ENCODE results near the gene EEIG1. TPM values are rescaled to one million over a fixed set of nuclear protein-coding genes. Genes with fewer than 3 reads are reported as not detected.

The EEIG1 gene
- polyA plus RNA-seq, 1 donor (not counting 4 experiments of a cell fraction or from before 2014, with no cell fraction given), result 3.7 TPM

DNA sequence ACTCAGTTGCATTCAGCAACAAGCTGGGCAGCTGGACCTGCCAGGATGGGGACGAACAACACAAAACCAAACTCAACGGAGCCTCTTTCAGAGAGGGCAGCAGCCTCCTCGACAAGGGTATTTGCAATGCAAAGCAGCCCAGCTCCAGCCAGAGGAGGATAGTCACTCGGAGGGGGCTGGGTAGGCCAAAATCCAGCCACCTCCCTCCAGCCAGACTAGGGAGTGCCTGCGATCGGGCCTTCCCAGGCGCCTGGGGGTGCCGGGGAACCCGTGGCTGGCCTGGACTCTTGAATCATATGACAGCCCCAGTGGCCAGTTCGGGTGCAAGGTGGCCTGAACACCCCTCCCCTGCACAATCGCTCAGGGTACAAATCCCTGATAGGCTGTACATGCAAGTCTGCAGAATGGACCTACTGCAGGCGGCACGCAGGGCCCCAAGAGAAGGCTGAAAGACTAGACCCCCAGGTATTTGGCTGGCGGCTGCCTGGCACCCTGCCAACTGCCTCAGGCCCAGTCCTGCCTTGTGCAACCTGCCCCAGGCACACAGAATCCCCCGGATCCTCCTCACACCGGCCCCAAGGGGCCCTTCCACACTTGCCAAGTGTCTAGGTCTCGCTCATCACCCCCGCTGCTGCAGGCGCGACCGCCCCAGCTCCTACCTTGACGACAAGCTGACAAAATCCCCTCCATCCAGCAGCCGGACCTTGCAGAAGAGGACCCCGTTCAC is 1.3 kb downstream of the EEIG1 start:
- dilution Hi-C loops (cut with MboI; ENCODE audit: extremely low pct_ligation_motif_present, low sequenced_read_pairs), result no loop called here
- H2AFZ ChIP-seq (ENCODE audit: control insufficient read depth, low read length), result no peak overlapping the region
- peaks cover 0 to 4% of the 10 kb centered on the region in 2 experiments for H3K36me3 ChIP-seq (ENCODE audit: control insufficient read depth in 2 of 2, extremely low read depth in 1 of 2, insufficient read depth in 2 of 2, low read length in 2 of 2)
- no peaks in the 10 kb centered on the region for H3K9me3 ChIP-seq (ENCODE audit: control insufficient read depth, low read depth, low read length)
- H3K4me2 ChIP-seq (ENCODE audit: control insufficient read depth, extremely low read depth, insufficient read depth, low read depth, low read length), result peak overlapping the region; percentile 94
- DNase-seq (ENCODE audit: low read depth, low spot score) (no peak), FAIRE-seq (no peak)
- TF ChIP-seq, protein P1, sequence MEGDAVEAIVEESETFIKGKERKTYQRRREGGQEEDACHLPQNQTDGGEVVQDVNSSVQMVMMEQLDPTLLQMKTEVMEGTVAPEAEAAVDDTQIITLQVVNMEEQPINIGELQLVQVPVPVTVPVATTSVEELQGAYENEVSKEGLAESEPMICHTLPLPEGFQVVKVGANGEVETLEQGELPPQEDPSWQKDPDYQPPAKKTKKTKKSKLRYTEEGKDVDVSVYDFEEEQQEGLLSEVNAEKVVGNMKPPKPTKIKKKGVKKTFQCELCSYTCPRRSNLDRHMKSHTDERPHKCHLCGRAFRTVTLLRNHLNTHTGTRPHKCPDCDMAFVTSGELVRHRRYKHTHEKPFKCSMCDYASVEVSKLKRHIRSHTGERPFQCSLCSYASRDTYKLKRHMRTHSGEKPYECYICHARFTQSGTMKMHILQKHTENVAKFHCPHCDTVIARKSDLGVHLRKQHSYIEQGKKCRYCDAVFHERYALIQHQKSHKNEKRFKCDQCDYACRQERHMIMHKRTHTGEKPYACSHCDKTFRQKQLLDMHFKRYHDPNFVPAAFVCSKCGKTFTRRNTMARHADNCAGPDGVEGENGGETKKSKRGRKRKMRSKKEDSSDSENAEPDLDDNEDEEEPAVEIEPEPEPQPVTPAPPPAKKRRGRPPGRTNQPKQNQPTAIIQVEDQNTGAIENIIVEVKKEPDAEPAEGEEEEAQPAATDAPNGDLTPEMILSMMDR (optimal IDR thresholded peaks at IDR 0.05 in 1 of 3, IDR thresholded peaks at IDR 0.05 in 1 of 3, conservative IDR thresholded peaks at IDR 0.05 in 1 of 3; ENCODE audit: extremely low read depth in 1 of 3, insufficient read depth in 2 of 3, low read length in 3 of 3), result no peak
- TF ChIP-seq EZH2 (IDR thresholded peaks at IDR 0.05; ENCODE audit: low read length), result no peak
- H3K4me3 ChIP-seq (ENCODE audit: control insufficient read depth in 2 of 3, extremely low read depth in 1 of 3, insufficient read depth in 2 of 3, low read depth in 1 of 3, low read length in 3 of 3), result peak overlapping the region; percentile 64 to 90 (median 77)
- H4K20me1 ChIP-seq (ENCODE audit: control insufficient read depth, extremely low read depth, insufficient read depth, low read length), result no peaks in the 10 kb centered on the region
- H3K4me1 ChIP-seq (ENCODE audit: control insufficient read depth, extremely low read depth, insufficient read depth, low read length), result peaks cover 25% of the 10 kb centered on the region
- H3K27ac ChIP-seq (ENCODE audit: control insufficient read depth, insufficient read depth, low read length), result peak overlapping the region; percentile 17
- H3K27me3 ChIP-seq (ENCODE audit: control insufficient read depth, extremely low read depth, insufficient read depth, low read length), result no peaks in the 10 kb centered on the region
- peak overlapping the region; percentile 69 for H3K9ac ChIP-seq (ENCODE audit: control insufficient read depth, extremely low read depth, insufficient read depth, low read length)
- peaks cover 30% of the 10 kb centered on the region for H3K79me2 ChIP-seq (ENCODE audit: control insufficient read depth, insufficient read depth, low read length)
- no peaks in the 10 kb centered on the region for H3K9me1 ChIP-seq (ENCODE audit: control insufficient read depth, extremely low read depth, insufficient read depth, low read length)

GRCh38 chr9:127979015-127979332 is 1.8 kb downstream of the EEIG1 start:
- Histone ChIP-seq H2AFZ (ENCODE audit: control insufficient read depth, low read length) (no peak overlapping the region), H3K4me3 (ENCODE audit: control insufficient read depth in 2 of 3, extremely low read depth in 1 of 3, insufficient read depth in 2 of 3, low read depth in 1 of 3, low read length in 3 of 3) (peak overlapping the region; percentile 64 to 90 (median 77)), H3K36me3 (ENCODE audit: control insufficient read depth in 2 of 2, extremely low read depth in 1 of 2, insufficient read depth in 2 of 2, low read length in 2 of 2) (peaks cover 0 to 4% of the 10 kb centered on the region in 2 experiments), H3K4me2 (ENCODE audit: control insufficient read depth, extremely low read depth, insufficient read depth, low read depth, low read length) (peak overlapping the region; percentile 94), H3K4me1 (ENCODE audit: control insufficient read depth, extremely low read depth, insufficient read depth, low read length) (peaks cover 25% of the 10 kb centered on the region), H3K79me2 (ENCODE audit: control insufficient read depth, insufficient read depth, low read length) (peaks cover 32% of the 10 kb centered on the region), H3K9ac (ENCODE audit: control insufficient read depth, extremely low read depth, insufficient read depth, low read length) (peak overlapping the region; percentile 69), H3K9me3 (ENCODE audit: control insufficient read depth, low read depth, low read length) (no peaks in the 10 kb centered on the region), H4K20me1 (ENCODE audit: control insufficient read depth, extremely low read depth, insufficient read depth, low read length) (no peaks in the 10 kb centered on the region), H3K27me3 (ENCODE audit: control insufficient read depth, extremely low read depth, insufficient read depth, low read length) (no peaks in the 10 kb centered on the region), H3K27ac (ENCODE audit: control insufficient read depth, insufficient read depth, low read length) (no peak overlapping the region), H3K9me1 (ENCODE audit: control insufficient read depth, extremely low read depth, insufficient read depth, low read length) (no peaks in the 10 kb centered on the region)
- FAIRE-seq (no peak), DNase-seq (ENCODE audit: low read depth, low spot score) (no peak)
- TF ChIP-seq, protein P1 (optimal IDR thresholded peaks at IDR 0.05 in 1 of 3, IDR thresholded peaks at IDR 0.05 in 1 of 3, conservative IDR thresholded peaks at IDR 0.05 in 1 of 3; ENCODE audit: extremely low read depth in 1 of 3, insufficient read depth in 2 of 3, low read length in 3 of 3), result no peak
- TF ChIP-seq EZH2 (IDR thresholded peaks at IDR 0.05; ENCODE audit: low read length), result no peak
- dilution Hi-C loops (cut with MboI; ENCODE audit: extremely low pct_ligation_motif_present, low sequenced_read_pairs), result no loop called here
